CD4-positive, alpha-beta T cell treated with Interleukin-17A for 1 hour (primary cell): Measurements from ENCODE around the gene XBP1.
"Not testable (repeated sequence)": the region's sequence is repeated elsewhere in the genome, so short reads cannot be mapped to it uniquely, and the experiment has no call there.

ENCODE experiments used
- DNase-seq: peaks from one replicate; pipeline ENCODE4 v3.0.0-alpha.2; 2020

XBP1 gene

GRCh38 chr22:28791841-28792490 lies 8.4 kb downstream of the XBP1 start:
- no peak for DNase-seq

GRCh38 chr22:28791124-28791523 lies 9.2 kb downstream of the XBP1 start:
- no peak for DNase-seq

GRCh38 chr22:28788601-28789000 lies 11.8 kb downstream of the XBP1 start:
- DNase-seq: no peak

GRCh38 chr22:28783786-28784671 lies 16.3 kb downstream of the XBP1 start:
- DNase-seq: no peak

- DNase-seq: no peak
Measured at GRCh38 chr22:28780296-28780695, 20.1 kb downstream of the XBP1 start.

- DNase-seq: no peak
Measured at GRCh38 chr22:28779833-28780232, 20.5 kb downstream of the XBP1 start.

- DNase-seq: no peak
Measured at GRCh38 chr22:28774378-28774777, 26.0 kb downstream of the XBP1 start.

- DNase-seq: peak; percentile 31
Measured at GRCh38 chr22:28773461-28773867, 26.9 kb downstream of the XBP1 start.

GRCh38 chr22:28772633-28773460 lies 27.5 kb downstream of the XBP1 start, which contains the start of gene CCDC117:
Gene CCDC117, plus strand, starts transcription at chr22:28772695. Its CDS starts 155 bp downstream, at chr22:28772850.
- DNase-seq: peak; percentile 95

- no peak for DNase-seq
Measured at GRCh38 chr22:28771195-28771791, 29.1 kb downstream of the XBP1 start.

GRCh38 chr22:28769394-28770085 lies 30.8 kb downstream of the XBP1 start:
- DNase-seq: no peak

GRCh38 chr22:28768701-28769393 lies 31.5 kb downstream of the XBP1 start:
- DNase-seq: peak; percentile 33

GRCh38 chr22:28766628-28767027 lies 33.7 kb downstream of the XBP1 start:
- DNase-seq: no peak

- not testable (repeated sequence) for DNase-seq
Measured at GRCh38 chr22:28762000-28762399, 38.4 kb downstream of the XBP1 start.

- no peak for DNase-seq
Measured at GRCh38 chr22:28761449-28761755, 39.0 kb downstream of the XBP1 start.

- no peak for DNase-seq
Measured at GRCh38 chr22:28759861-28760560, 40.4 kb downstream of the XBP1 start.

GRCh38 chr22:28754512-28754911 lies 45.9 kb downstream of the XBP1 start:
- not testable (repeated sequence) for DNase-seq

GRCh38 chr22:28750471-28750881 lies 49.9 kb downstream of the XBP1 start:
- DNase-seq: no peak
